ENCODE data around the gene NR4A1. TPM values are rescaled to one million over a fixed set of nuclear protein-coding genes. Genes with fewer than 3 reads are reported as not detected.
A peak's percentile ranks its signal among the peaks of the same experiment; 100 is the strongest.

Gene NR4A1
- total RNA-seq, 2 donors from 2014 or later = 150 to 238 TPM

GRCh38 chr12:52015532-52016041 is 35.7 kb upstream of the NR4A1 start:
- no peak for DNase-seq (ENCODE audit: low spot score)
- H3K9me3 ChIP-seq = no peaks in the 10 kb centered on the region
- no peak for TF ChIP-seq CTCF (IDR thresholded peaks at IDR 0.05)
- no peak overlapping the region for H3K27ac ChIP-seq
- no peaks in the 10 kb centered on the region for H3K27me3 ChIP-seq
- peaks cover 0 to 13% of the 10 kb centered on the region in 2 donors for H3K4me1 ChIP-seq
- peaks cover 25% of the 10 kb centered on the region for H3K36me3 ChIP-seq
- no peak overlapping the region for H3K4me3 ChIP-seq

GRCh38 chr12:52018433-52019112 is 32.7 kb upstream of the NR4A1 start:
- DNase-seq (ENCODE audit: low spot score) = no peak
- H3K4me3 ChIP-seq = no peak overlapping the region

GRCh38 chr12:52019113-52019770 is 32.0 kb upstream of the NR4A1 start:
- Histone ChIP-seq H3K27ac (no peak overlapping the region), H3K4me1 (peaks cover 0 to 21% of the 10 kb centered on the region in 2 donors), H3K36me3 (peaks cover 2% of the 10 kb centered on the region), H3K27me3 (no peaks in the 10 kb centered on the region), H3K9me3 (no peaks in the 10 kb centered on the region), H3K4me3 (no peak overlapping the region)
- DNase-seq (ENCODE audit: low spot score) = no peak
- no peak for TF ChIP-seq CTCF (IDR thresholded peaks at IDR 0.05)

More at GRCh38 chr12:52018433-52019112, 32.7 kb upstream of the NR4A1 start:
- peaks cover 0 to 16% of the 10 kb centered on the region in 2 donors for H3K4me1 ChIP-seq
- no peak for TF ChIP-seq CTCF (IDR thresholded peaks at IDR 0.05)
- no peaks in the 10 kb centered on the region for H3K9me3 ChIP-seq
- no peaks in the 10 kb centered on the region for H3K27me3 ChIP-seq
- no peak overlapping the region for H3K27ac ChIP-seq
- peaks cover 9% of the 10 kb centered on the region for H3K36me3 ChIP-seq

- peak; percentile 50 to 80 for TF ChIP-seq CTCF (IDR thresholded peaks at IDR 0.05)
- no peak overlapping the region for H3K27ac ChIP-seq
- H3K9me3 ChIP-seq = no peaks in the 10 kb centered on the region
- H3K4me1 ChIP-seq = peaks cover 0 to 36% of the 10 kb centered on the region in 2 donors
- no peak overlapping the region for H3K4me3 ChIP-seq
- H3K27me3 ChIP-seq = no peaks in the 10 kb centered on the region
- no peaks in the 10 kb centered on the region for H3K36me3 ChIP-seq
- DNase-seq (ENCODE audit: low spot score) = no peak
Measured at GRCh38 chr12:52020539-52021336, 30.5 kb upstream of the NR4A1 start.

GRCh38 chr12:52022841-52023181 is 28.4 kb upstream of the NR4A1 start:
- H3K27ac ChIP-seq = peak overlapping the region; percentile 41 to 89
- DNase-seq (ENCODE audit: low spot score) = no peak
- no peak for TF ChIP-seq CTCF (IDR thresholded peaks at IDR 0.05)
- peak overlapping the region; percentile 47 to 58 for H3K4me3 ChIP-seq
- no peaks in the 10 kb centered on the region for H3K27me3 ChIP-seq
- H3K36me3 ChIP-seq = no peaks in the 10 kb centered on the region
- H3K9me3 ChIP-seq = no peaks in the 10 kb centered on the region
- peaks cover 0 to 53% of the 10 kb centered on the region in 2 donors for H3K4me1 ChIP-seq
